GM12878 (cell line): ENCODE results near the gene ZNF225. TPM values are rescaled to one million over a fixed set of nuclear protein-coding genes. Genes with fewer than 3 reads are reported as not detected.

ENCODE experiments used
- BACH1 ChIP-seq: fragments of 450-650 bp; IDR thresholded peaks from 2 replicates; pipeline ENCODE4 v1.6.1; 2017; ENCODE audit warnings: mild to moderate bottlenecking, borderline replicate concordance
- BCL11A ChIP-seq: IDR thresholded peaks from 2 replicates; pipeline ENCODE4 v1.6.1; 2011; ENCODE audit warnings: low read depth, low read length
- CBFB ChIP-seq: IDR thresholded peaks from 2 replicates; pipeline ENCODE4 v1.6.1; 2016; ENCODE audit warnings: antibody characterized with exemption, low read depth
- CHD2 ChIP-seq: IDR thresholded peaks from 2 replicates; pipeline ENCODE4 v1.6.1; 2011; ENCODE audit warnings: low read depth, low read length, improper control_type of control experiment, borderline replicate concordance
- CUX1 ChIP-seq: IDR thresholded peaks from 2 replicates; pipeline ENCODE4 v1.6.1; 2012; ENCODE audit warnings: improper control_type of control experiment, low read depth, low read length; ENCODE audit not compliant: insufficient replicate concordance
- E2F8 ChIP-seq: fragments of 450-650 bp; IDR thresholded peaks from 2 replicates; pipeline ENCODE4 v1.6.1; 2018; ENCODE audit warnings: mild to moderate bottlenecking, low read depth, moderate library complexity; ENCODE audit not compliant: partially characterized antibody
- EED ChIP-seq: sonication (generic); IDR thresholded peaks from 2 replicates; pipeline ENCODE4 v1.6.1; 2016; ENCODE audit warnings: antibody characterized with exemption, low read depth
- GATAD2B ChIP-seq: fragments of 450-650 bp; conservative IDR thresholded peaks from 2 replicates; pipeline ENCODE4 v1.6.1; 2017; ENCODE audit warnings: low read depth, mild to moderate bottlenecking, moderate library complexity
- JUND ChIP-seq: IDR thresholded peaks from 2 replicates; pipeline ENCODE4 v1.6.1; 2012; ENCODE audit warnings: low read depth, mild to moderate bottlenecking, low read length, improper control_type of control experiment, moderate library complexity
- MYC ChIP-seq: IDR thresholded peaks from 2 replicates; pipeline ENCODE4 v1.6.1; 2011; ENCODE audit warnings: mild to moderate bottlenecking, low read length, moderate library complexity, inconsistent platforms; ENCODE audit not compliant: insufficient read depth, insufficient replicate concordance, insufficient read length, severe bottlenecking
- PML ChIP-seq: IDR thresholded peaks from 2 replicates; pipeline ENCODE4 v1.6.1; 2012; ENCODE audit warnings: low read length, inconsistent platforms
- SRF ChIP-seq, 2 experiments: IDR thresholded peaks; 2 replicates each; pipeline ENCODE4 v1.6.1; 2011; ENCODE audit warnings: low read depth in 2 of 2, low read length in 2 of 2, mild to moderate bottlenecking in 1 of 2, moderate library complexity in 1 of 2
- ZNF24 ChIP-seq: fragments of 450-650 bp; IDR thresholded peaks from 2 replicates; pipeline ENCODE4 v1.6.1; 2017; ENCODE audit warnings: antibody characterized with exemption, mild to moderate bottlenecking
- ZNF622 ChIP-seq: fragments of 450-650 bp; IDR thresholded peaks from 2 replicates; pipeline ENCODE4 v1.6.1; 2017; ENCODE audit warnings: mild to moderate bottlenecking, inconsistent platforms
- polyA plus RNA-seq, 11 experiments: library from polyadenylated mRNA; depleted of rRNA in 4 of 11; unstranded in 6 of 11; stranded (reverse) in 5 of 11; fragments of >200 nt; fragmentation: Nextera tagmentation in 4 of 11; fragmentation: Illumina TruSeq in 1 of 11; extraction: Ambion mirVana in 4 of 11; extraction: Trizol in 1 of 11; gene quantifications; 1 replicate in 1 of 11; 2 replicates in 10 of 11; pipeline versions ENCODE4 v1.2.1 to v1.2.3, GENCODE V29; 2011 to 2016; ENCODE audit warnings: inconsistent platforms in 2 of 11, missing spikeins in 2 of 11, low read depth in 1 of 11
- total RNA-seq, 4 experiments: library from RNA; depleted of rRNA in 3 of 4; stranded (reverse); fragments of >200 nt in 3 of 4; fragmentation: Illumina TruSeq in 1 of 4; extraction: Trizol in 1 of 4; gene quantifications; 2 replicates each; pipeline versions ENCODE4 v1.2.1 to v1.2.3, GENCODE V29; 2013 to 2021
- TF ChIP-seq, protein P1 (sequence below): fragments of 450-650 bp; IDR thresholded peaks from 2 replicates; pipeline ENCODE4 v1.6.1; 2017; ENCODE audit warnings: low read depth, mild to moderate bottlenecking, moderate library complexity
- TF ChIP-seq, protein P2 (sequence below): fragments of 450-650 bp; IDR thresholded peaks from 2 replicates; pipeline ENCODE4 v1.6.1; 2017; ENCODE audit warnings: mild to moderate bottlenecking, moderate library complexity

The ZNF225 gene
- total and polyA plus RNA-seq, 10 of the 15 experiments (the other 5 are each of a cell fraction or from before 2014, with no cell fraction given): 1.3 to 4.4 (median 2.6) TPM

DNA sequence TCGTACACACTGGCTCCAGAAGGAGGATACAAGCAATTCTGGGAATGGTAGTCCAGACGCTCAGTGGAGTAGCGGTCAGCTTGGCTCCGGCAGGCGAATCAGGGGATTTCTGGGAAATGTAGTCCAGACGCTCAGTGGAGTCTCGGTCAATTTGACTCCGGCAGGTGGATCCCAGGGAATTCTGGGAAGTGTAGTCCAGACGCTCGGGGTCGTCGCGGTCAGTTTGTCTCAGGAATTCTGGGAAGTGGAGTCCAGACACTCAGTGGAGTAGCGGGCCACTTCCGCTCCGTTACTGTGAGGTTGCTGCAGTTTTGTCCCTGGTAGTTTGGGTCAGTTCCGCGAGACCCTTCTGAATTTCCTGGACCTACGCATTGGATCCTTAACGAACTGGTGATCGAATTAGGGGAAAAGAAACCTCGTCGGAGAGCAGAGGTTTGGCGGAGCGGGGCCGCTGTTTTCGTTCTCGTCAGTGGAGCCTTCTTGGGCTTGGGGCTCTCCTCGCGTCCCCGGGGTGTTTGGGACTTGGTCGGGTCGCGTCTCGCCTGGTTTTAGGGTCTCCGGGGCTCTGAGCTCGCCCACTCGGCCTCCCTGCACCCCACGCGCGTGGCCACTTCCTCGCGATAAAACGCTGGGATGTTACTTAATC, at the start of gene ZNF225 (continued):
- TF ChIP-seq CUX1 (no peak), EED (no peak; the same call in 1 of the 2 replicates), MYC (no peak), SRF (IDR thresholded peaks at IDR 0.05; ENCODE audit: low read depth in 2 of 2, low read length in 2 of 2) (no peak), E2F8 (no peak), PML (no peak), BACH1 (no peak), CBFB (peak; percentile 77; the same call in 1 of the 2 replicates), GATAD2B (no peak), ZNF622 (no peak), CHD2 (peak; percentile 76; the same call in 1 of the 2 replicates), ZNF24 (no peak), JUND (no peak), BCL11A (peak; percentile 10; the same call in 1 of the 2 replicates)
- TF ChIP-seq, protein P1, sequence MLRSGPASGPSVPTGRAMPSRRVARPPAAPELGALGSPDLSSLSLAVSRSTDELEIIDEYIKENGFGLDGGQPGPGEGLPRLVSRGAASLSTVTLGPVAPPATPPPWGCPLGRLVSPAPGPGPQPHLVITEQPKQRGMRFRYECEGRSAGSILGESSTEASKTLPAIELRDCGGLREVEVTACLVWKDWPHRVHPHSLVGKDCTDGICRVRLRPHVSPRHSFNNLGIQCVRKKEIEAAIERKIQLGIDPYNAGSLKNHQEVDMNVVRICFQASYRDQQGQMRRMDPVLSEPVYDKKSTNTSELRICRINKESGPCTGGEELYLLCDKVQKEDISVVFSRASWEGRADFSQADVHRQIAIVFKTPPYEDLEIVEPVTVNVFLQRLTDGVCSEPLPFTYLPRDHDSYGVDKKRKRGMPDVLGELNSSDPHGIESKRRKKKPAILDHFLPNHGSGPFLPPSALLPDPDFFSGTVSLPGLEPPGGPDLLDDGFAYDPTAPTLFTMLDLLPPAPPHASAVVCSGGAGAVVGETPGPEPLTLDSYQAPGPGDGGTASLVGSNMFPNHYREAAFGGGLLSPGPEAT: peak; percentile 52
- TF ChIP-seq, protein P2, sequence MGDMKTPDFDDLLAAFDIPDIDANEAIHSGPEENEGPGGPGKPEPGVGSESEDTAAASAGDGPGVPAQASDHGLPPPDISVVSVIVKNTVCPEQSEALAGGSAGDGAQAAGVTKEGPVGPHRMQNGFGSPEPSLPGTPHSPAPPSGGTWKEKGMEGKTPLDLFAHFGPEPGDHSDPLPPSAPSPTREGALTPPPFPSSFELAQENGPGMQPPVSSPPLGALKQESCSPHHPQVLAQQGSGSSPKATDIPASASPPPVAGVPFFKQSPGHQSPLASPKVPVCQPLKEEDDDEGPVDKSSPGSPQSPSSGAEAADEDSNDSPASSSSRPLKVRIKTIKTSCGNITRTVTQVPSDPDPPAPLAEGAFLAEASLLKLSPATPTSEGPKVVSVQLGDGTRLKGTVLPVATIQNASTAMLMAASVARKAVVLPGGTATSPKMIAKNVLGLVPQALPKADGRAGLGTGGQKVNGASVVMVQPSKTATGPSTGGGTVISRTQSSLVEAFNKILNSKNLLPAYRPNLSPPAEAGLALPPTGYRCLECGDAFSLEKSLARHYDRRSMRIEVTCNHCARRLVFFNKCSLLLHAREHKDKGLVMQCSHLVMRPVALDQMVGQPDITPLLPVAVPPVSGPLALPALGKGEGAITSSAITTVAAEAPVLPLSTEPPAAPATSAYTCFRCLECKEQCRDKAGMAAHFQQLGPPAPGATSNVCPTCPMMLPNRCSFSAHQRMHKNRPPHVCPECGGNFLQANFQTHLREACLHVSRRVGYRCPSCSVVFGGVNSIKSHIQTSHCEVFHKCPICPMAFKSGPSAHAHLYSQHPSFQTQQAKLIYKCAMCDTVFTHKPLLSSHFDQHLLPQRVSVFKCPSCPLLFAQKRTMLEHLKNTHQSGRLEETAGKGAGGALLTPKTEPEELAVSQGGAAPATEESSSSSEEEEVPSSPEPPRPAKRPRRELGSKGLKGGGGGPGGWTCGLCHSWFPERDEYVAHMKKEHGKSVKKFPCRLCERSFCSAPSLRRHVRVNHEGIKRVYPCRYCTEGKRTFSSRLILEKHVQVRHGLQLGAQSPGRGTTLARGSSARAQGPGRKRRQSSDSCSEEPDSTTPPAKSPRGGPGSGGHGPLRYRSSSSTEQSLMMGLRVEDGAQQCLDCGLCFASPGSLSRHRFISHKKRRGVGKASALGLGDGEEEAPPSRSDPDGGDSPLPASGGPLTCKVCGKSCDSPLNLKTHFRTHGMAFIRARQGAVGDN: no peak
